ENCODE data around the gene GNG7. TPM values are rescaled to one million over a fixed set of nuclear protein-coding genes. Genes with fewer than 3 reads are reported as not detected.
"Not testable (repeated sequence)": the region's sequence is repeated elsewhere in the genome, so short reads cannot be mapped to it uniquely, and the experiment has no call there.

GNG7 gene
- total and polyA plus RNA-seq, 4 donors = 0.75 to 6.0 (median 2.1) TPM

DNA sequence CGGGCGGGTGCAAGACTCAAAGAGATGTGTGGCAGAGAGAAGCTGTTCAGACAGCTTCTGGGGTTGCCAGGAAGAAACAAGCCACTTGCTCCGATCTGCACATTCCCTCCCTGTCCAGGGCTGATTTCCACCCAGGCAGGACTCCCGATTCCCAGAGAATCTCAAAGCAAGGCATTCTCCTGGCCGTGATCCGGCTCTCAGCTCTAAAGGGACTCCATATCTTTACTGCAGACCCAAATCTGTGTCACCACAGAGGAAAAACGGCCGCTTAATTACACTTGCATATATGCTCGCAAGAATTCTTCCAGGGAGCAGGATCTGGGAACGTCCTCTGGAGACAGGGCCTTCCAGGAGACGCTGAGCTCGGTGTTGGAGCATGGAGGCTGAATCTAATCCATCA lies 25.7 kb downstream of the GNG7 start:
- intact Hi-C loops (cut with DNase I) = no loop called here
- WGBS, 2 donors = 56 to 57% methylated on average over 12 of the region's 12 CpGs
- Histone ChIP-seq H3K36me3 (ENCODE audit: control insufficient read depth in 1 of 2, insufficient read depth in 2 of 2, low read length in 1 of 2) (no peaks in the 10 kb centered on the region), H3K9me3 (ENCODE audit: control insufficient read depth, low read length) (no peaks in the 10 kb centered on the region), H3K27me3 (ENCODE audit: control insufficient read depth in 1 of 2, insufficient read depth in 2 of 2, low read length in 1 of 2) (no peaks in the 10 kb centered on the region), H3K4me3 (ENCODE audit: low read length in 2 of 2) (no peak overlapping the region), H3K27ac (ENCODE audit: low read depth in 1 of 2, low read length in 2 of 2) (no peak overlapping the region), H3K4me1 (ENCODE audit: control insufficient read depth in 1 of 2, insufficient read depth in 2 of 2, low read length in 2 of 2) (no peaks in the 10 kb centered on the region)
- DNase-seq (no peak), ATAC-seq (ENCODE audit: low FRiP score) (no peak)

DNA sequence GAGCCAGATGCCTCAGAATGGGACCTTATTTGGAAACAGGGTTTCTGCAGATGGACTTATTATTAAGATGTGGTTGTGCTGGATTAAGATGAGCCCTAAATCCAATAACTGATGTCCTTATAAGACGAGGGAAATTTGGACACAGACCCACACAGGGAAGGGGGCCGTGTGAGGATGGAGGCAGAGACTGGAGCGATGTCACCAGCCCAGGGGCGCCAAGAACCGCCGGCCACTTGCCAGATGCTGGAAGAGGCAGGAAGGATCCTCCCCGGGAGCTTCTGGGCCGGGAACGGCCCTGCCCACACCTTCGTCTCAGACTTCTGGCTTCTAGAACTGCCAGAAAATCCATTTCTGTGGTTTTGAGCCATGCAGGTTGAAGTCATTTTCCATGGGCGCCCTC lies 26.6 kb downstream of the GNG7 start:
- no peak overlapping the region for H3K27ac ChIP-seq (ENCODE audit: low read depth in 1 of 2, low read length in 2 of 2)
- H3K27me3 ChIP-seq (ENCODE audit: control insufficient read depth in 1 of 2, insufficient read depth in 2 of 2, low read length in 1 of 2) = no peaks in the 10 kb centered on the region
- intact Hi-C loops (cut with DNase I) = no loop called here
- ATAC-seq (ENCODE audit: low FRiP score) = no peak
- 40 to 53% methylated on average over 11 of the region's 11 CpGs for WGBS, 2 donors
- no peaks in the 10 kb centered on the region for H3K9me3 ChIP-seq (ENCODE audit: control insufficient read depth, low read length)
- no peaks in the 10 kb centered on the region for H3K36me3 ChIP-seq (ENCODE audit: control insufficient read depth in 1 of 2, insufficient read depth in 2 of 2, low read length in 1 of 2)
- H3K4me1 ChIP-seq (ENCODE audit: control insufficient read depth in 1 of 2, insufficient read depth in 2 of 2, low read length in 2 of 2) = no peaks in the 10 kb centered on the region
- H3K4me3 ChIP-seq (ENCODE audit: low read length in 2 of 2) = no peak overlapping the region
- no peak for DNase-seq

DNA sequence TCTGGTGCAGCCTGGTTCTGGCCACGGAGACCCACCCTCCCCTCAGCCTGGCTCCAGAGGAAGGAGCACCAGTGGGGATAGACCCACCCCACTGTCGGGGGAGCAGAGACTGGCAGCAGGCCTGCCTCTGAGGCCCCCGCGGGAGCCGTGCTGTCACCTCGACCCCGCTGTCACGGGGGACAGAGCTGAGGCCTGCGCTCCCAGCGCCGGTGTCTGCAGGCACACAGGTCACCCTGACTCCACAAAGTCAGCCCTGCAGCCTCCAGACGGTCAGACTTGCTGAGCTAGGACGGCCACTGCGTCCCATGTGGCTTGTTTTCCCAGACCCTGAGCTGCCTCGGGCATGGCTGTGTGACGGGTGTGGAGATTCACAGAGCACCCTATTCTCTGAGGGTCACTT lies 32.3 kb downstream of the GNG7 start:
- intact Hi-C loops (cut with DNase I) = no loop called here
- H3K27me3 ChIP-seq (ENCODE audit: control insufficient read depth in 1 of 2, insufficient read depth in 2 of 2, low read length in 1 of 2) = no peaks in the 10 kb centered on the region
- H3K9me3 ChIP-seq (ENCODE audit: control insufficient read depth, low read length) = no peaks in the 10 kb centered on the region
- H3K36me3 ChIP-seq (ENCODE audit: control insufficient read depth in 1 of 2, insufficient read depth in 2 of 2, low read length in 1 of 2) = no peaks in the 10 kb centered on the region
- ATAC-seq (ENCODE audit: low FRiP score) (no peak), DNase-seq (no peak)
- 62 to 66% methylated on average over 16 of the region's 16 CpGs for WGBS, 2 donors
- H3K27ac ChIP-seq (ENCODE audit: low read depth in 1 of 2, low read length in 2 of 2) = no peak overlapping the region
- no peaks in the 10 kb centered on the region for H3K4me1 ChIP-seq (ENCODE audit: control insufficient read depth in 1 of 2, insufficient read depth in 2 of 2, low read length in 2 of 2)
- no peak overlapping the region for H3K4me3 ChIP-seq (ENCODE audit: low read length in 2 of 2)

DNA sequence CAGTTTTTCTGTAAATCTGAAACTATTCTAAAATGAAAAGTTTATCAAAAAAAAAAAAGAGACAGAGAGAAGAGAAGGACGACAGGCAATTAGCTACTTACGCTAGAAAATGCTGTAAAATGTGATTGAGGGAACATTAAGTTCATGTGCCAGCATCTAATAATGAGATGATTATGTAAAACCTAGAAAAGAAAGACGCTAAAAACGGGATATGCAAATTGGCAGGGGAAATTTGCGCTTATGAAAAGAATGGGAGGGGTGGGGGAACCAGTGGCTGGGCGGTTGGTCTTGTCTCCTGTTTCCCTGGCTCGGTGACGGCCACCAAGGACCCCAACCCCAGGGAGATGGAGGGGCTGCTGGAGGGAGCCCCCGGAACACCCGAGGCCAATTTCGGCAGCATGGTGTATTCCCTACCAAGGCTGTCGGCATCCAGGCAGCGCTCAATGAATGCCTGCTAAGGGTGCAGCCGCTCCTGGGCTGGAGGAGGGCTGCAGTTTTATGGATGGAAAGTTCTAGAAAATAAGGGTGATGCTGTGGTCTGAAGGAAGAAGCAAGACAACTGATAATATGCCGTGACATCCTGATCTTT lies 34.2 kb downstream of the GNG7 start:
- 81 to 89% methylated on average over 15 of the region's 15 CpGs for WGBS, 2 donors
- no peaks in the 10 kb centered on the region for H3K4me1 ChIP-seq (ENCODE audit: control insufficient read depth in 1 of 2, insufficient read depth in 2 of 2, low read length in 2 of 2)
- H3K36me3 ChIP-seq (ENCODE audit: control insufficient read depth in 1 of 2, insufficient read depth in 2 of 2, low read length in 1 of 2) = no peaks in the 10 kb centered on the region
- H3K9me3 ChIP-seq (ENCODE audit: control insufficient read depth, low read length) = no peaks in the 10 kb centered on the region
- no peak overlapping the region for H3K4me3 ChIP-seq (ENCODE audit: low read length in 2 of 2)
- H3K27ac ChIP-seq (ENCODE audit: low read depth in 1 of 2, low read length in 2 of 2) = no peak overlapping the region
- H3K27me3 ChIP-seq (ENCODE audit: control insufficient read depth in 1 of 2, insufficient read depth in 2 of 2, low read length in 1 of 2) = no peaks in the 10 kb centered on the region
- DNase-seq = no peak
- no peak for ATAC-seq (ENCODE audit: low FRiP score)
- intact Hi-C loops (cut with DNase I) = no loop called here

DNA sequence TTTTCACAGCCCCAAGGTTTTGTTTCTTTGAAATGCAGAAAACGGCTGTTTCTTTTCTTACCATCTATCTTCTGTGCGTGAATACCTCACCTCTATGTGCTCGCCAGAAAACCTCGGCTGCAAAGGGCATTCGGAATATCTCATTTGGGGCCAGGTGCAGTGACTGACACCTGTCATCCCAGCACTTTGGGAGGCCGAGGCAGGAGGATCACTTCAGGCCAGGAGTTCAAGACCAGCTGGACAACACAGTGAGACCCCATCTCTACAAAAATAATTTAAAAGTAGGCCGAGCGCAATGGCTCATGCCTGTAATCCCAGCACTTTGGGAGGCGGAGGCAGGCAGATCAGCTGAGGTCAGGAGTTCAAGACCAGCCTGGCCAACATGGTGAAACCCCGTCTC lies 35.1 kb downstream of the GNG7 start:
- H3K9me3 ChIP-seq (ENCODE audit: control insufficient read depth, low read length); H3K36me3 ChIP-seq (ENCODE audit: control insufficient read depth in 1 of 2, insufficient read depth in 2 of 2, low read length in 1 of 2); ATAC-seq (ENCODE audit: low FRiP score); H3K4me1 ChIP-seq (ENCODE audit: control insufficient read depth in 1 of 2, insufficient read depth in 2 of 2, low read length in 2 of 2); DNase-seq; H3K27me3 ChIP-seq (ENCODE audit: control insufficient read depth in 1 of 2, insufficient read depth in 2 of 2, low read length in 1 of 2); intact Hi-C loops (cut with DNase I); H3K27ac ChIP-seq (ENCODE audit: low read depth in 1 of 2, low read length in 2 of 2); H3K4me3 ChIP-seq (ENCODE audit: low read length in 2 of 2): not testable (repeated sequence)
- WGBS, 2 donors = 85 to 91% methylated on average over 10 of the region's 10 CpGs

DNA sequence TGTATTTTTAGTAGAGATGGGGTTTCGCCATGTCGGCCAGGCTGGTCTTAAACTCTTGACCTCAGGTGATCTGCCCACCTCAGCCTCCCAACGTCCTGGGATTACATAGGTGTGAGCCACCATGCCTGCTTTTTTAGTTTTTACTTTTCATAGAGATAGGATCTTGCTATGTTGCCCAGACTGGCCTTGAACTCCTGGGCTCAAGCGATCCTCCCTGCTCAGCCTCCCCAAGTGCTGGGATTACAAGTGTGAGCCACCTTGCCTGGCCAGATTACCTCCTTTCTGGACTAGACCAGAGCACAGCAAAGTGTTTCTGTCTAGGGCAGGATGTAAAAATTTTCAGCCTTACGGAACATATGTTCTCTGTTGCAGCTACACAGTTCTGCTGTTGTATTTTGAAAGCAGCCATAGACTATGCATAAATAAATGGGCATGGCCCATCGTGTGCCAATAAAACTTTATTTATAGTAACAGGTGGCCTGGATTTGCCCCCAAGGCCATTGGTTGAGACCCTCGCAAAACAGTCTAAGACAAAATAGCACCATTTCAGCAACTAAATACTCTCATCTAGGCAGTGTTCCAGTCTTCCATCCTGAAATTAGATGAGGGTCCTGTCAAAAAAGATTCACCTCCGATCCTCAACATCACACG lies 36.0 kb downstream of the GNG7 start:
- Histone ChIP-seq H3K9me3 (ENCODE audit: control insufficient read depth, low read length) (no peaks in the 10 kb centered on the region), H3K27ac (ENCODE audit: low read depth in 1 of 2, low read length in 2 of 2) (no peak overlapping the region), H3K27me3 (ENCODE audit: control insufficient read depth in 1 of 2, insufficient read depth in 2 of 2, low read length in 1 of 2) (no peaks in the 10 kb centered on the region), H3K36me3 (ENCODE audit: control insufficient read depth in 1 of 2, insufficient read depth in 2 of 2, low read length in 1 of 2) (no peaks in the 10 kb centered on the region), H3K4me3 (ENCODE audit: low read length in 2 of 2) (no peak overlapping the region), H3K4me1 (ENCODE audit: control insufficient read depth in 1 of 2, insufficient read depth in 2 of 2, low read length in 2 of 2) (no peaks in the 10 kb centered on the region)
- DNase-seq = no peak
- no peak for ATAC-seq (ENCODE audit: low FRiP score)
- intact Hi-C loops (cut with DNase I) = no loop called here
- 75 to 77% methylated on average over 9 of the region's 9 CpGs for WGBS, 2 donors

DNA sequence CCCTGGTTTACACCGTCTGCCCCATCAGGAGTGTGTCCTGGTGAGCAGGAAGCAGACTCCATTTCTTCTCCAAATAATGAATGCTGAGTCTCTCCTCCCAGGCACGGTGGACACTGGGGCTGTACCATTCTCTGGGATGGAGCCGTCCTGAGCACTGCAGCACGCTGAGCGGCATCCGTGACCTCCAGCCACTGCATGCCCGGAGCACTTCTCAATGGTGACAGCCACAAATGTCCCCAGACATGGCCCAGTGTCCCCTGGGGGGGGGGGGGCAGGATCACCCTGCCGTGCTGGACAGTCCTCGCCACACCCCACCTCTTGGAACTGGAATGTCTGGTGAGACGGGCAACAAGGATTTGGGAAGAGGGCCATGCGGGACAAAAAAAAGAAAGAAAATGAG lies 37.4 kb downstream of the GNG7 start:
- H3K9me3 ChIP-seq (ENCODE audit: control insufficient read depth, low read length) = no peaks in the 10 kb centered on the region
- DNase-seq (no peak), ATAC-seq (ENCODE audit: low FRiP score) (no peak)
- WGBS, 2 donors = 74 to 87% methylated on average over 11 of the region's 11 CpGs
- H3K4me3 ChIP-seq (ENCODE audit: low read length in 2 of 2) = no peak overlapping the region
- no peaks in the 10 kb centered on the region for H3K36me3 ChIP-seq (ENCODE audit: control insufficient read depth in 1 of 2, insufficient read depth in 2 of 2, low read length in 1 of 2)
- H3K4me1 ChIP-seq (ENCODE audit: control insufficient read depth in 1 of 2, insufficient read depth in 2 of 2, low read length in 2 of 2) = no peaks in the 10 kb centered on the region
- intact Hi-C loops (cut with DNase I) = no loop called here
- H3K27me3 ChIP-seq (ENCODE audit: control insufficient read depth in 1 of 2, insufficient read depth in 2 of 2, low read length in 1 of 2) = no peaks in the 10 kb centered on the region
- H3K27ac ChIP-seq (ENCODE audit: low read depth in 1 of 2, low read length in 2 of 2) = no peak overlapping the region

DNA sequence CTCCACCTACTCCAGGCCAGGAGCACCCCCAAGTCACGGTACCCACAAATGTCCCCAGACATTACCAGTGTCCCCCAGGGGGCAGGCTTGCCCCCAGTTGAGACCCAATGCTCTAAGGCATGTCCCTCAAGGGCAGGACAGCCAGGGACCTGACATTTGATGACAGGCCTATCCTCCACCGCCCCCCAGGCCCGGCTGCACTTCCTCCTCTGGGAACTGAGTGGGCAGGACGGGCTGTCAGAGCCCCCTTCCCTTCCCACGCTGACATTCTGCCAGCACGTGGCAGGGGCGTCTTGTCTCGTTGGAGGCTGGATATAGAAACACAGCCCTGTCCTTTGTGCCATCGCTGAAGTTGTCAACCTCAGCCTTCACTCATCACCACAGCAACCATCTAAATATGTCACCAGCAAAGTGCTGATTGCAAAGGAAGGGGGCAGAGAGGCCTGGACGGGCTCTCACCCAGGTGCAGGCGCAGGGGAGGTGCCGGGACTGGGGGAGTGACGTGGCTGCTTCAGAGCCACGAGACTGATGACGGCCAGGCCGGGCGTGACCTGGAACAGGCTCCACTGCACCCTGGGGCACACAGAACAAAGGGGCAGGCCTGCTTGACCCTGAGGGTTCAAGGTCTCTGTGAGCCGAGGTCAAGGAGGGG lies 38.4 kb downstream of the GNG7 start:
- DNase-seq = no peak
- Histone ChIP-seq H3K4me1 (ENCODE audit: control insufficient read depth in 1 of 2, insufficient read depth in 2 of 2, low read length in 2 of 2) (no peaks in the 10 kb centered on the region), H3K9me3 (ENCODE audit: control insufficient read depth, low read length) (no peaks in the 10 kb centered on the region), H3K4me3 (ENCODE audit: low read length in 2 of 2) (no peak overlapping the region), H3K27ac (ENCODE audit: low read depth in 1 of 2, low read length in 2 of 2) (no peak overlapping the region), H3K36me3 (ENCODE audit: control insufficient read depth in 1 of 2, insufficient read depth in 2 of 2, low read length in 1 of 2) (no peaks in the 10 kb centered on the region), H3K27me3 (ENCODE audit: control insufficient read depth in 1 of 2, insufficient read depth in 2 of 2, low read length in 1 of 2) (no peaks in the 10 kb centered on the region)
- WGBS, 2 donors = 51 to 58% methylated on average over 18 of the region's 18 CpGs
- no peak for ATAC-seq (ENCODE audit: low FRiP score)
- intact Hi-C loops (cut with DNase I) = no loop called here

DNA sequence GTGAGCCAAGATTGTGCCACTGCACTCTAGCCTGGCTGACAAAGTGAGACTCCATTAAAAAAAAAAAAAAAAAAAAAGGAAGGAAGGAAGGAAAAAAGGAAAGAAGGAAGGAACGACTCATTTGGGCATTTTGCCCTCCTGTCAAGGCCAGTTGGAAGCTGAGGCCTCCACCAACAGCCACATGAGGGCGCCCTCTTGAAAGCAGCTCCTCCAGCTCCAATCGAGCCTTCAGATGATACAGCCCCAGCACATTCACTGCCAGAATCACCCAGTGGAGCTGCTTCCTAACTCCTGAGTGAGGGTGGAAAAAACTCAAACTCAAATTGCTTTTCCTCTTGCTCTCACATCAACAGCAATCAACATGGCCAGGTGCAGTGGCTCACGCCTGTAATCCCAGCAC lies 40.9 kb downstream of the GNG7 start:
- DNase-seq (no peak), ATAC-seq (ENCODE audit: low FRiP score) (no peak)
- WGBS, 2 donors = 71 to 81% methylated on average over 4 of the region's 4 CpGs
- H3K36me3 ChIP-seq (ENCODE audit: control insufficient read depth in 1 of 2, insufficient read depth in 2 of 2, low read length in 1 of 2) = no peaks in the 10 kb centered on the region
- H3K4me3 ChIP-seq (ENCODE audit: low read length in 2 of 2) = no peak overlapping the region
- no peaks in the 10 kb centered on the region for H3K27me3 ChIP-seq (ENCODE audit: control insufficient read depth in 1 of 2, insufficient read depth in 2 of 2, low read length in 1 of 2)
- no peaks in the 10 kb centered on the region for H3K9me3 ChIP-seq (ENCODE audit: control insufficient read depth, low read length)
- intact Hi-C loops (cut with DNase I) = no loop called here
- H3K27ac ChIP-seq (ENCODE audit: low read depth in 1 of 2, low read length in 2 of 2) = no peak overlapping the region
- no peaks in the 10 kb centered on the region for H3K4me1 ChIP-seq (ENCODE audit: control insufficient read depth in 1 of 2, insufficient read depth in 2 of 2, low read length in 2 of 2)

Measured in aorta (tissue), 5 donors.